Gastrocnemius medialis (tissue), 4 donors: Measurements from ENCODE around the gene EPB41L4B.

Experiments
- CTCF ChIP-seq, 5 experiments: fragments of 450-650 bp in 3 of 5; fragments of 200-600 bp in 2 of 5; sonication (generic) in 2 of 5; IDR thresholded peaks in 4 of 5; conservative IDR thresholded peaks in 1 of 5; 1 replicate in 4 of 5; 2 replicates in 1 of 5; pipeline ENCODE4 v1.5.1; 2016 to 2019; ENCODE audit warnings: antibody characterized with exemption in 5 of 5, mild to moderate bottlenecking in 3 of 5, moderate library complexity in 3 of 5
- POLR2A ChIP-seq, 2 donors: fragments of 450-650 bp; IDR thresholded peaks; one replicate each; pipeline ENCODE4 v1.6.1; 2017; ENCODE audit warnings: antibody characterized with exemption in 2 of 2, mild to moderate bottlenecking in 2 of 2, moderate library complexity in 2 of 2

- no peak for TF ChIP-seq CTCF (IDR thresholded peaks at IDR 0.05 in 4 of 5, conservative IDR thresholded peaks at IDR 0.05 in 1 of 5)
- TF ChIP-seq POLR2A (IDR thresholded peaks at IDR 0.05), result no peak
These were observed 16.5 kb downstream of the EPB41L4B start for GRCh38 chr9:109304347-109304746.
